Epithelial cell of proximal tubule (primary cell): ENCODE results near the gene EPHA6. TPM values are rescaled to one million over a fixed set of nuclear protein-coding genes. Genes with fewer than 3 reads are reported as not detected.

ENCODE experiments used
- DNase-seq: peaks from one replicate; pipeline ENCODE4 v3.0.0-alpha.2; 2011; ENCODE audit warnings: low read depth
- H3K4me3 ChIP-seq: 2 replicates; pipeline ENCODE4 v1.5.1; 2011; ENCODE audit warnings: low read depth, mild to moderate bottlenecking, low read length
- total RNA-seq: library from RNA; depleted of rRNA; stranded (reverse); fragments of >200 nt; gene quantifications from 2 replicates; pipeline ENCODE4 v1.2.3, GENCODE V29; 2015
- TF ChIP-seq, protein P1 (sequence below): conservative IDR thresholded peaks from 2 replicates; pipeline ENCODE4 v1.5.1; 2012; ENCODE audit warnings: low read depth, mild to moderate bottlenecking, low read length

EPHA6 gene
- total RNA-seq, 1 donor from 2014 or later = 0.46 TPM

DNA sequence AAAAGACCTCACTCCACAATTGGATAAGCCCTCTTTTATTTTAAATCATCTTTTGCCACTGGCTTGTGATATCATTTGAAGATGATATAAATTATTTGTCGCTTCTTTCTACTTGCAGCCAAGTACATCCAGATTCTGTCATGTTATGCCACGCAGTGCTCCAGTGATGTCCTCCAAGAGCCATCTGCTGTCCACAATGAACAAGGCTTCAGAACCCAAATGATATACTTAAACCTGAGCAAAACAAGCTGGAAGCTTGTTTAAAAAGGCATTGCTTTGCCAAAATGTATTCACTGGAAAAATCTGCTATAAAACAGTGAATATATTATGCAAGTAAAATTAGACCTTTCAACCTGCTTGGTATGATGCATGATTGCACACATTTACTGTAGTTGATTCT, 891.4 kb downstream of the EPHA6 start:
- TF ChIP-seq, protein P1, sequence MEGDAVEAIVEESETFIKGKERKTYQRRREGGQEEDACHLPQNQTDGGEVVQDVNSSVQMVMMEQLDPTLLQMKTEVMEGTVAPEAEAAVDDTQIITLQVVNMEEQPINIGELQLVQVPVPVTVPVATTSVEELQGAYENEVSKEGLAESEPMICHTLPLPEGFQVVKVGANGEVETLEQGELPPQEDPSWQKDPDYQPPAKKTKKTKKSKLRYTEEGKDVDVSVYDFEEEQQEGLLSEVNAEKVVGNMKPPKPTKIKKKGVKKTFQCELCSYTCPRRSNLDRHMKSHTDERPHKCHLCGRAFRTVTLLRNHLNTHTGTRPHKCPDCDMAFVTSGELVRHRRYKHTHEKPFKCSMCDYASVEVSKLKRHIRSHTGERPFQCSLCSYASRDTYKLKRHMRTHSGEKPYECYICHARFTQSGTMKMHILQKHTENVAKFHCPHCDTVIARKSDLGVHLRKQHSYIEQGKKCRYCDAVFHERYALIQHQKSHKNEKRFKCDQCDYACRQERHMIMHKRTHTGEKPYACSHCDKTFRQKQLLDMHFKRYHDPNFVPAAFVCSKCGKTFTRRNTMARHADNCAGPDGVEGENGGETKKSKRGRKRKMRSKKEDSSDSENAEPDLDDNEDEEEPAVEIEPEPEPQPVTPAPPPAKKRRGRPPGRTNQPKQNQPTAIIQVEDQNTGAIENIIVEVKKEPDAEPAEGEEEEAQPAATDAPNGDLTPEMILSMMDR = no peak
- no peak overlapping the region for H3K4me3 ChIP-seq
- DNase-seq = no peak

GRCh38 chr3:97706226-97706625, 891.8 kb downstream of the EPHA6 start:
- TF ChIP-seq, protein P1 = no peak
- DNase-seq = no peak
- H3K4me3 ChIP-seq = no peak overlapping the region

DNA sequence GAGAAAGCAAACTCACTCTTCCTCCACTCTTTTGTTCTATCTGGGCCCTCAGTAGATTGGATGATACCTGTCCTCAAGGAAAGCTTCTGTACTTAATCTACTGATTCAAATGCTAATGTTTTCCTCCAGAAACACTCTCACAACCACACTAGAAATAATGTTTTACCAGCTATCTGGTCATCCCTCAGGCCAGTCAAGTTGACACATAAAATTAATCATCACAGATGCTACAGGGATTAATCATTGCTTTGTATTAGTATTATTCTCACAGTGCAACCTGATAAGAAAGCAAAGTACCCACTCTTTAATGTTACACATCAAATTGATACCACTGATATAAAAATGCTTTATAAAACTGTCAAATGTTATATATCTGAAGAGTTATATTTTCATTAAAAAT, 897.3 kb downstream of the EPHA6 start:
- DNase-seq = no peak
- no peak overlapping the region for H3K4me3 ChIP-seq
- TF ChIP-seq, protein P1 = no peak

- TF ChIP-seq, protein P1 = no peak
- no peak for DNase-seq
- H3K4me3 ChIP-seq = no peak overlapping the region
Measured at GRCh38 chr3:97712919-97713318, 898.5 kb downstream of the EPHA6 start.

DNA sequence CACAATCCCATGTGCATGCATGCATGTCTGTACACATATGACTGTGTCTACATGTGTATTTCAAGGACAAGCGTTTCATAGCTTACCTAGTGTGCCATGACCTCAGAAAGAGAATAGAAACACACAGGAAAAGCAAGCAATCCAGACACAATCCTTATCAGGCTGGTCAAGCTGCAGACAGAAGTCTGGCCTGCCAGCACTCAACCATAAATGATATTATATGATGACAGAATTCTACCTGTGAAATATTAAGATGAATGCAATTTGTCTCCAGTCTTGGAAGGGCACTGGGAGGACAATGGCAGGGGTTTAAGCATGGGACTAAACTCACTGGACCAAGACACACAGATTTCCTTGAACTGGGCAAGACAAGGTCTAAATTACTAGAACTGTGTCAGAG, 899.2 kb downstream of the EPHA6 start:
- DNase-seq = no peak
- no peak overlapping the region for H3K4me3 ChIP-seq
- TF ChIP-seq, protein P1 = no peak

GRCh38 chr3:97719156-97719821, 904.9 kb downstream of the EPHA6 start:
- peak overlapping the region; percentile 38 for H3K4me3 ChIP-seq
- TF ChIP-seq, protein P1 = peak; percentile 99
- DNase-seq = peak; percentile 13

DNA sequence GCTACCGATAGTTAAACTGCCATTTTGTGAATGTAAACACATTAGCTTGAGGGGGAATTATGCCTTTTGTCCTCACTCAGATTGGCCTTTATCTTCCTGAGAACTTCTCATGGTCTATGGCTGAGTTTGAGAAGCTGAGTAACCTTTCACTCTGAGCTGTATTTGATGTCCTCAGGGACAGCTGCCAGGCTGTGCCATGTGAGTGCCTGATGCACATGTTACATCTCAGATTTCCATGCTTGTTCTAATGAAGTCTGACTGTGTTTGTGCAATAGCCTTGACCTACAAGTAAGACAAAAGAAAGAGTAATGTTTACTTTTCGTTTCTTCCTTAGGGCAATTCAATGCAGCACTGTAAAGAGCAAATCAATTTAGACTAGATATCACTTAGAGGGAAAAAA, 906.0 kb downstream of the EPHA6 start:
- no peak for DNase-seq
- TF ChIP-seq, protein P1 = no peak
- H3K4me3 ChIP-seq = no peak overlapping the region
